ENCODE results near the gene AP3B1. TPM values are rescaled to one million over a fixed set of nuclear protein-coding genes. Genes with fewer than 3 reads are reported as not detected.

The AP3B1 gene
- total and polyA plus RNA-seq, 2 experiments from 2014 or later, result 32.1 to 46.3 TPM

DNA sequence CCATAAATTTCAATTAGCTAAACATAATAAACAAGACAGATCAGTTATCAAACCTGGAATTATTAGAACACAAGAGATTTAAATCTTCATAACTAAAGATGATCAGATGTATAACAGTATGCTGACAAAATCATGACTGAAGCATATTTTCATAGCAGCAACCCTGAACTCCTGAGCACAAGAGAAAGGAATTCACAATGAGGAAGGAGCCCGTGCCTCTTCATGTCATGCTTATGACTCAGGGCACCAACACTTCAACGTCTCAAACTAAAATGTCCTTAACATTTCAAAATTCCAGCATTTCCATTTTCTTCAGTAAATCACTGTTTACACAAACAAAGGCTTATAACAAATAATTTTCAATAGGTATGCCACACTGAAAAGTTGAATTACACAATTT lies 6.7 kb downstream of the AP3B1 start:
- no peak overlapping the region for H3K4me2 ChIP-seq
- H3K4me3 ChIP-seq, result no peak overlapping the region
- peaks cover 94% of the 10 kb centered on the region for H3K79me2 ChIP-seq (replicated peaks; ENCODE audit: insufficient read depth)
- H3F3A ChIP-seq (replicated peaks; ENCODE audit: low read depth), result no peaks in the 10 kb centered on the region
- peaks cover 14% of the 10 kb centered on the region for H3K4me1 ChIP-seq (ENCODE audit: insufficient read depth)
- no peaks in the 10 kb centered on the region for H3K36me3 ChIP-seq (ENCODE audit: insufficient read depth)
- TF ChIP-seq JUNB (IDR thresholded peaks at IDR 0.05; ENCODE audit: unreplicated experiment) (no peak), EZH2phosphoT487 (IDR thresholded peaks at IDR 0.05; ENCODE audit: unreplicated experiment) (no peak), POLR2AphosphoS5 (IDR thresholded peaks at IDR 0.05; ENCODE audit: low read depth) (no peak), ZNF114 (CRISPR knock-in tag; IDR thresholded peaks at IDR 0.05) (no peak), EZH2 (IDR thresholded peaks at IDR 0.05; ENCODE audit: low read depth, unreplicated experiment) (no peak)
- TF ChIP-seq, protein P1, sequence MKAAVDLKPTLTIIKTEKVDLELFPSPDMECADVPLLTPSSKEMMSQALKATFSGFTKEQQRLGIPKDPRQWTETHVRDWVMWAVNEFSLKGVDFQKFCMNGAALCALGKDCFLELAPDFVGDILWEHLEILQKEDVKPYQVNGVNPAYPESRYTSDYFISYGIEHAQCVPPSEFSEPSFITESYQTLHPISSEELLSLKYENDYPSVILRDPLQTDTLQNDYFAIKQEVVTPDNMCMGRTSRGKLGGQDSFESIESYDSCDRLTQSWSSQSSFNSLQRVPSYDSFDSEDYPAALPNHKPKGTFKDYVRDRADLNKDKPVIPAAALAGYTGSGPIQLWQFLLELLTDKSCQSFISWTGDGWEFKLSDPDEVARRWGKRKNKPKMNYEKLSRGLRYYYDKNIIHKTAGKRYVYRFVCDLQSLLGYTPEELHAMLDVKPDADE (IDR thresholded peaks at IDR 0.05), result no peak
- no peak overlapping the region for H3K27ac ChIP-seq (ENCODE audit: low read depth)
- peaks cover 43% of the 10 kb centered on the region for H4K20me1 ChIP-seq (replicated peaks; ENCODE audit: insufficient read depth)
- H3K4me3 Mint-ChIP-seq, result no peak overlapping the region
- H3K27me3 ChIP-seq (ENCODE audit: insufficient read depth), result no peaks in the 10 kb centered on the region
- H3K27ac Mint-ChIP-seq, result no peak overlapping the region
- DNase-seq (ENCODE audit: low spot score) (no peak), ATAC-seq (no peak)
- H3K36me3 Mint-ChIP-seq (ENCODE audit: low read depth), result no peaks in the 10 kb centered on the region; the same call in 2 of the 3 replicates
- H3K9me2 ChIP-seq (ENCODE audit: insufficient read depth), result no peaks in the 10 kb centered on the region
- no peaks in the 10 kb centered on the region for H3K9me3 Mint-ChIP-seq
- no peak overlapping the region for H2AFZ ChIP-seq
- no peaks in the 10 kb centered on the region for H3K27me3 Mint-ChIP-seq (ENCODE audit: insufficient read depth, low read depth, poor library complexity)
- H3K4me1 Mint-ChIP-seq, result peaks cover 23% of the 10 kb centered on the region; the same call in 2 of the 3 replicates

DNA sequence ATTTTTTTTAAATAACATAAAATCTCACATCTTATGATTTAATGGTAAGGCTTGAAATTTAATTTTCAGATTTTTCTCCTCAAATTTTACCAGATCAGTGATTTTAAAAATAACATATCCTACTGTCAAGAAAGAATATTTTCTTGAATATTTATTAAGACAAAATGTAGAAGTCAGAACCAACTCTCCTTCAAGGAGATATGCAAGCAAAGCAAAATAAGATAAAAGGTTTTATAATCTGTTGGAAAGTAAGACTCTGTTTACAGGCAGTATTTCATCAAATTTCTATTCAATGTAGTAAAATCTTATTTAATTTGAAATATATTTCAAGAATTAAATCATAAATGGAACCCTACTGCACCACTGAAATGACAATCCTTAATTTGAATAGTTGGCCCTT lies 7.3 kb downstream of the AP3B1 start:
- Histone ChIP-seq H3K27me3 (ENCODE audit: insufficient read depth) (no peaks in the 10 kb centered on the region), H3K4me3 (no peak overlapping the region), H3F3A (replicated peaks; ENCODE audit: low read depth) (no peaks in the 10 kb centered on the region), H3K9me2 (ENCODE audit: insufficient read depth) (no peaks in the 10 kb centered on the region), H3K4me2 (no peak overlapping the region), H3K79me2 (replicated peaks; ENCODE audit: insufficient read depth) (peaks cover 94% of the 10 kb centered on the region), H4K20me1 (replicated peaks; ENCODE audit: insufficient read depth) (peaks cover 40% of the 10 kb centered on the region), H3K36me3 (ENCODE audit: insufficient read depth) (no peaks in the 10 kb centered on the region), H3K27ac (ENCODE audit: low read depth) (no peak overlapping the region), H3K4me1 (ENCODE audit: insufficient read depth) (peaks cover 14% of the 10 kb centered on the region), H2AFZ (no peak overlapping the region)
- no peak overlapping the region for H3K27ac Mint-ChIP-seq
- H3K4me1 Mint-ChIP-seq, result peaks cover 19% of the 10 kb centered on the region; the same call in 2 of the 3 replicates
- H3K36me3 Mint-ChIP-seq (ENCODE audit: low read depth), result no peaks in the 10 kb centered on the region; the same call in 2 of the 3 replicates
- DNase-seq (ENCODE audit: low spot score) (no peak), ATAC-seq (no peak)
- H3K9me3 Mint-ChIP-seq, result no peaks in the 10 kb centered on the region
- H3K4me3 Mint-ChIP-seq, result no peak overlapping the region
- H3K27me3 Mint-ChIP-seq (ENCODE audit: insufficient read depth, low read depth, poor library complexity), result no peaks in the 10 kb centered on the region
- TF ChIP-seq ZNF331 (CRISPR knock-in tag; IDR thresholded peaks at IDR 0.05; ENCODE audit: low read depth) (no peak), CREB1 (CRISPR knock-in tag; IDR thresholded peaks at IDR 0.05; ENCODE audit: low read depth) (no peak), NANOG (IDR thresholded peaks at IDR 0.05; ENCODE audit: borderline replicate concordance) (no peak), POLR2AphosphoS5 (IDR thresholded peaks at IDR 0.05; ENCODE audit: low read depth) (no peak), JUNB (IDR thresholded peaks at IDR 0.05; ENCODE audit: unreplicated experiment) (no peak), ZNF114 (CRISPR knock-in tag; IDR thresholded peaks at IDR 0.05) (no peak), EZH2phosphoT487 (IDR thresholded peaks at IDR 0.05; ENCODE audit: unreplicated experiment) (no peak), STAT1 (IDR thresholded peaks at IDR 0.05; ENCODE audit: unreplicated experiment) (no peak)
- TF ChIP-seq, protein P1 (IDR thresholded peaks at IDR 0.05), result no peak
- TF ChIP-seq, protein P2, sequence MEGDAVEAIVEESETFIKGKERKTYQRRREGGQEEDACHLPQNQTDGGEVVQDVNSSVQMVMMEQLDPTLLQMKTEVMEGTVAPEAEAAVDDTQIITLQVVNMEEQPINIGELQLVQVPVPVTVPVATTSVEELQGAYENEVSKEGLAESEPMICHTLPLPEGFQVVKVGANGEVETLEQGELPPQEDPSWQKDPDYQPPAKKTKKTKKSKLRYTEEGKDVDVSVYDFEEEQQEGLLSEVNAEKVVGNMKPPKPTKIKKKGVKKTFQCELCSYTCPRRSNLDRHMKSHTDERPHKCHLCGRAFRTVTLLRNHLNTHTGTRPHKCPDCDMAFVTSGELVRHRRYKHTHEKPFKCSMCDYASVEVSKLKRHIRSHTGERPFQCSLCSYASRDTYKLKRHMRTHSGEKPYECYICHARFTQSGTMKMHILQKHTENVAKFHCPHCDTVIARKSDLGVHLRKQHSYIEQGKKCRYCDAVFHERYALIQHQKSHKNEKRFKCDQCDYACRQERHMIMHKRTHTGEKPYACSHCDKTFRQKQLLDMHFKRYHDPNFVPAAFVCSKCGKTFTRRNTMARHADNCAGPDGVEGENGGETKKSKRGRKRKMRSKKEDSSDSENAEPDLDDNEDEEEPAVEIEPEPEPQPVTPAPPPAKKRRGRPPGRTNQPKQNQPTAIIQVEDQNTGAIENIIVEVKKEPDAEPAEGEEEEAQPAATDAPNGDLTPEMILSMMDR (conservative IDR thresholded peaks at IDR 0.05; ENCODE audit: low read depth in 2 of 2), result no peak
- TF ChIP-seq, protein P3, sequence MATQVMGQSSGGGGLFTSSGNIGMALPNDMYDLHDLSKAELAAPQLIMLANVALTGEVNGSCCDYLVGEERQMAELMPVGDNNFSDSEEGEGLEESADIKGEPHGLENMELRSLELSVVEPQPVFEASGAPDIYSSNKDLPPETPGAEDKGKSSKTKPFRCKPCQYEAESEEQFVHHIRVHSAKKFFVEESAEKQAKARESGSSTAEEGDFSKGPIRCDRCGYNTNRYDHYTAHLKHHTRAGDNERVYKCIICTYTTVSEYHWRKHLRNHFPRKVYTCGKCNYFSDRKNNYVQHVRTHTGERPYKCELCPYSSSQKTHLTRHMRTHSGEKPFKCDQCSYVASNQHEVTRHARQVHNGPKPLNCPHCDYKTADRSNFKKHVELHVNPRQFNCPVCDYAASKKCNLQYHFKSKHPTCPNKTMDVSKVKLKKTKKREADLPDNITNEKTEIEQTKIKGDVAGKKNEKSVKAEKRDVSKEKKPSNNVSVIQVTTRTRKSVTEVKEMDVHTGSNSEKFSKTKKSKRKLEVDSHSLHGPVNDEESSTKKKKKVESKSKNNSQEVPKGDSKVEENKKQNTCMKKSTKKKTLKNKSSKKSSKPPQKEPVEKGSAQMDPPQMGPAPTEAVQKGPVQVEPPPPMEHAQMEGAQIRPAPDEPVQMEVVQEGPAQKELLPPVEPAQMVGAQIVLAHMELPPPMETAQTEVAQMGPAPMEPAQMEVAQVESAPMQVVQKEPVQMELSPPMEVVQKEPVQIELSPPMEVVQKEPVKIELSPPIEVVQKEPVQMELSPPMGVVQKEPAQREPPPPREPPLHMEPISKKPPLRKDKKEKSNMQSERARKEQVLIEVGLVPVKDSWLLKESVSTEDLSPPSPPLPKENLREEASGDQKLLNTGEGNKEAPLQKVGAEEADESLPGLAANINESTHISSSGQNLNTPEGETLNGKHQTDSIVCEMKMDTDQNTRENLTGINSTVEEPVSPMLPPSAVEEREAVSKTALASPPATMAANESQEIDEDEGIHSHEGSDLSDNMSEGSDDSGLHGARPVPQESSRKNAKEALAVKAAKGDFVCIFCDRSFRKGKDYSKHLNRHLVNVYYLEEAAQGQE (IDR thresholded peaks at IDR 0.05; ENCODE audit: unreplicated experiment), result no peak

Data from GM23338 (cell line).